Mesothelial cell of epicardium (in vitro differentiated cells): ENCODE measurements around the gene NAALADL2. TPM values are rescaled to one million over a fixed set of nuclear protein-coding genes. Genes with fewer than 3 reads are reported as not detected.

ENCODE experiments used
- DNase-seq, 2 experiments: peaks; one replicate each; pipeline ENCODE4 v3.0.0; 2021; ENCODE audit warnings: low spot score in 2 of 2; ENCODE audit not compliant: unreplicated experiment in 2 of 2
- H3K27ac Mint-ChIP-seq: 2 replicates; pipeline ENCODE4 v1.8.0; 2021; ENCODE audit warnings: mixed read lengths
- H3K27me3 Mint-ChIP-seq: 2 replicates; pipeline ENCODE4 v1.8.0; 2021; ENCODE audit warnings: low read depth, mixed read lengths
- H3K36me3 Mint-ChIP-seq: 2 replicates; pipeline ENCODE4 v1.8.0; 2021; ENCODE audit warnings: mixed read lengths
- H3K4me1 Mint-ChIP-seq: 2 replicates; pipeline ENCODE4 v1.8.0; 2021; ENCODE audit warnings: mixed read lengths
- H3K4me3 Mint-ChIP-seq: 2 replicates; pipeline ENCODE4 v1.8.0; 2021; ENCODE audit warnings: mild to moderate bottlenecking, moderate library complexity, mixed read lengths
- H3K9me3 Mint-ChIP-seq: 2 replicates; pipeline ENCODE4 v1.8.0; 2021; ENCODE audit warnings: mixed read lengths
- total RNA-seq: library from RNA; stranded (reverse); gene quantifications from 3 replicates; pipeline ENCODE4 v1.2.1, GENCODE V29; 2021
- TF ChIP-seq, protein P1 (sequence below): fragments of 200-600 bp; sonication (generic); IDR thresholded peaks from one replicate; pipeline ENCODE4 v1.5.0; 2021; ENCODE audit warnings: antibody characterized with exemption; ENCODE audit not compliant: unreplicated experiment

NAALADL2 gene
- total RNA-seq, 1 donor from 2014 or later = 27.9 TPM

GRCh38 chr3:175046601-175047000, 187.5 kb downstream of the NAALADL2 start:
- no peaks in the 10 kb centered on the region for H3K27me3 Mint-ChIP-seq
- TF ChIP-seq, protein P1, sequence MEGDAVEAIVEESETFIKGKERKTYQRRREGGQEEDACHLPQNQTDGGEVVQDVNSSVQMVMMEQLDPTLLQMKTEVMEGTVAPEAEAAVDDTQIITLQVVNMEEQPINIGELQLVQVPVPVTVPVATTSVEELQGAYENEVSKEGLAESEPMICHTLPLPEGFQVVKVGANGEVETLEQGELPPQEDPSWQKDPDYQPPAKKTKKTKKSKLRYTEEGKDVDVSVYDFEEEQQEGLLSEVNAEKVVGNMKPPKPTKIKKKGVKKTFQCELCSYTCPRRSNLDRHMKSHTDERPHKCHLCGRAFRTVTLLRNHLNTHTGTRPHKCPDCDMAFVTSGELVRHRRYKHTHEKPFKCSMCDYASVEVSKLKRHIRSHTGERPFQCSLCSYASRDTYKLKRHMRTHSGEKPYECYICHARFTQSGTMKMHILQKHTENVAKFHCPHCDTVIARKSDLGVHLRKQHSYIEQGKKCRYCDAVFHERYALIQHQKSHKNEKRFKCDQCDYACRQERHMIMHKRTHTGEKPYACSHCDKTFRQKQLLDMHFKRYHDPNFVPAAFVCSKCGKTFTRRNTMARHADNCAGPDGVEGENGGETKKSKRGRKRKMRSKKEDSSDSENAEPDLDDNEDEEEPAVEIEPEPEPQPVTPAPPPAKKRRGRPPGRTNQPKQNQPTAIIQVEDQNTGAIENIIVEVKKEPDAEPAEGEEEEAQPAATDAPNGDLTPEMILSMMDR = no peak
- H3K27ac Mint-ChIP-seq = no peak overlapping the region
- H3K4me1 Mint-ChIP-seq = no peaks in the 10 kb centered on the region
- no peak overlapping the region for H3K4me3 Mint-ChIP-seq
- DNase-seq = no peak
- peaks cover 16% of the 10 kb centered on the region for H3K36me3 Mint-ChIP-seq
- peaks cover 29% of the 10 kb centered on the region for H3K9me3 Mint-ChIP-seq

DNA sequence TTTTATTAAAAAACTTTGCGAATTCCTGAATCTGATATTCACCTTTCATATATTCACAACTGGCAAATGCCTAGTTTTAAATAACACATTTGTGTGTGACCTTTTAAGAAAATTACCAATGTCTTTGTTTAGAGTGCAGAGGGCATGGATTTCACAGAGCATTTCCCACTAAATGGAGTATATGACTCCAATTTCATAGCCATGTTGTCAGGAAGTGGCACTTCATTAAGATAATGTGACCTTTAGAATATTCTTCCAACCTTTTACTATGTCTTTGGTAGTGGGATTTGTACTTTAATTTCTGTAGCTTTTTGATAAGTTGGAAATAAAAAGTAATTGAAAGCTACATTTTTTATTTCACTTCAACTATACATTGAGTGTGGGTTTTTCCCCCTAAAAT, 188.7 kb downstream of the NAALADL2 start:
- TF ChIP-seq, protein P1 = no peak
- Mint-ChIP-seq H3K4me1 (no peaks in the 10 kb centered on the region), H3K36me3 (peaks cover 16% of the 10 kb centered on the region), H3K27me3 (no peaks in the 10 kb centered on the region), H3K27ac (no peak overlapping the region), H3K4me3 (no peak overlapping the region), H3K9me3 (peaks cover 35% of the 10 kb centered on the region)
- no peak for DNase-seq

DNA sequence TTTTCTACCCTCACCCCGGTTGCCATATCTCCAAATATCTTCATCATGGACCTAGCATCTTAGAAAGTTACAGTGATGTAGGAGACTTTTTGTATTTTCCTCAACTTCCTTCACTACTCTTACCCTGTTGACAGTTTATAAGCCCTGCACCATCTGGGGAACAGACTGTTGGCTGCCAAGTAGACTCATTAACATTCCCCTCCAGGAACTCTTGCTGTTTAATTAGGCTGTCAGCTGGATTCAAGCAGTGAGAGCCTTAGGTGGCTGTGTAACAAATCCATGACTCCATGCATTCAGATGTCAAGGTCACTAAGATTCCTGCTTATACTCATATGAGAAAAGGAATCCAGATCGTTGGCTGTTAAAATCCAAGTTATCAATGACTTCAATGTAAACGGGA, 198.3 kb downstream of the NAALADL2 start:
- no peaks in the 10 kb centered on the region for H3K4me1 Mint-ChIP-seq
- H3K4me3 Mint-ChIP-seq = no peak overlapping the region
- H3K9me3 Mint-ChIP-seq = peaks cover 37% of the 10 kb centered on the region
- TF ChIP-seq, protein P1 = no peak
- peaks cover 10% of the 10 kb centered on the region for H3K36me3 Mint-ChIP-seq
- no peaks in the 10 kb centered on the region for H3K27me3 Mint-ChIP-seq
- no peak overlapping the region for H3K27ac Mint-ChIP-seq
- DNase-seq = no peak

GRCh38 chr3:175059788-175060187, 200.7 kb downstream of the NAALADL2 start:
- DNase-seq = no peak
- no peak overlapping the region for H3K4me3 Mint-ChIP-seq
- H3K9me3 Mint-ChIP-seq = peaks cover 26% of the 10 kb centered on the region
- TF ChIP-seq, protein P1 = no peak
- H3K27me3 Mint-ChIP-seq = no peaks in the 10 kb centered on the region
- no peak overlapping the region for H3K27ac Mint-ChIP-seq
- peaks cover 9% of the 10 kb centered on the region for H3K36me3 Mint-ChIP-seq
- no peaks in the 10 kb centered on the region for H3K4me1 Mint-ChIP-seq

DNA sequence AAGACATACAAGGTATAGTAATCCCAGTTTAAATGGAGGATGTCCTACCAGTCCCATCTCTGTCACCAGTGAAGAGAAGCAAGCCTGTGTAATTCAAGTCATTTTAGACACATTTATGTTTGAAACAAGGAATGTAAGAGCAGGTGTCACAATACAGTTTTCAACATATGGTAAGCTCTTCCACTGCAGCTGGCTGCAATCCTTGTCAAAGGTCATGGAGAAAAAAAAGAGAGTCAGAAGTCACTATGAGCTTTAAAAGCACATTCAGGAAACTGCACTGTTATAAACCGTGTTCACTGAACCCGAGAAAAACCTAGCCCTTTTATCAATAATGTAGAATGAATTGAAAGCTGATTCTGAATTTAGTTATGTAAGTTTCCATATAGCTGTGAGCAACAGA, 206.4 kb downstream of the NAALADL2 start:
- Mint-ChIP-seq H3K27me3 (no peaks in the 10 kb centered on the region), H3K9me3 (peaks cover 15% of the 10 kb centered on the region), H3K4me1 (no peaks in the 10 kb centered on the region), H3K4me3 (no peak overlapping the region), H3K27ac (no peak overlapping the region), H3K36me3 (peaks cover 2% of the 10 kb centered on the region)
- DNase-seq = no peak
- TF ChIP-seq, protein P1 = no peak
